Fibroblast of lung (primary cell): ENCODE measurements around the gene DHX16.

Source experiments
- EZH2 ChIP-seq: IDR thresholded peaks from 2 replicates; pipeline ENCODE4 v1.5.1; 2012; ENCODE audit warnings: low read length, control low read depth, mild to moderate bottlenecking; ENCODE audit errors: missing control alignments
- TF ChIP-seq, protein P1 (sequence below), 2 donors: IDR thresholded peaks in 1 of 2; conservative IDR thresholded peaks in 1 of 2; 1 replicate in 1 of 2; 2 replicates in 1 of 2; pipeline ENCODE4 v1.5.1; 2011 to 2012; ENCODE audit warnings: low read length in 2 of 2, control low read depth in 1 of 2, inconsistent platforms in 1 of 2, low read depth in 1 of 2, mild to moderate bottlenecking in 1 of 2

DNA sequence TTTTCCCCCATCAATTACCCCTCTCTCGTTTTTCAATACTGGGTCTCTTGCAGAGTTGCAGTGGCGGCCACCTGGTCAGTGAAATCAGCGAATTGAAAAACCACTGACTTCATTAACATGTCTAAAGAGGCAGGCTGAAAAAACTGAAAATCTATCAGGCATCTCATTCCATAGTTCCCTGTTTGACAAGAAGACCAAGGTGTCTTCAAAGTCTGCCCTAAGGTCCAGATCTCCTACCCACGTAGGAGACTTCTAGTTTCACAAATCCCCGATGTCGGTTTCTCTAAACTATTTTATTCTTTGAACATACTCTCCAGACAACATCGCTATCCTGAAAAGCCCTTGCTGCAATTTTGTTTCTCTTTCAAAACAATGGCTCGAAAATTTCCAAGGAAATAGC is 46.5 kb upstream of the DHX16 start:
- TF ChIP-seq, protein P1, sequence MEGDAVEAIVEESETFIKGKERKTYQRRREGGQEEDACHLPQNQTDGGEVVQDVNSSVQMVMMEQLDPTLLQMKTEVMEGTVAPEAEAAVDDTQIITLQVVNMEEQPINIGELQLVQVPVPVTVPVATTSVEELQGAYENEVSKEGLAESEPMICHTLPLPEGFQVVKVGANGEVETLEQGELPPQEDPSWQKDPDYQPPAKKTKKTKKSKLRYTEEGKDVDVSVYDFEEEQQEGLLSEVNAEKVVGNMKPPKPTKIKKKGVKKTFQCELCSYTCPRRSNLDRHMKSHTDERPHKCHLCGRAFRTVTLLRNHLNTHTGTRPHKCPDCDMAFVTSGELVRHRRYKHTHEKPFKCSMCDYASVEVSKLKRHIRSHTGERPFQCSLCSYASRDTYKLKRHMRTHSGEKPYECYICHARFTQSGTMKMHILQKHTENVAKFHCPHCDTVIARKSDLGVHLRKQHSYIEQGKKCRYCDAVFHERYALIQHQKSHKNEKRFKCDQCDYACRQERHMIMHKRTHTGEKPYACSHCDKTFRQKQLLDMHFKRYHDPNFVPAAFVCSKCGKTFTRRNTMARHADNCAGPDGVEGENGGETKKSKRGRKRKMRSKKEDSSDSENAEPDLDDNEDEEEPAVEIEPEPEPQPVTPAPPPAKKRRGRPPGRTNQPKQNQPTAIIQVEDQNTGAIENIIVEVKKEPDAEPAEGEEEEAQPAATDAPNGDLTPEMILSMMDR (conservative IDR thresholded peaks at IDR 0.05 in 1 of 2, IDR thresholded peaks at IDR 0.05 in 1 of 2; ENCODE audit: low read depth in 1 of 2, low read length in 2 of 2), result no peak
- TF ChIP-seq EZH2, result no peak
